Chondrocyte (in vitro differentiated cells): ENCODE measurements around the gene MAT1A. TPM values are rescaled to one million over a fixed set of nuclear protein-coding genes. Genes with fewer than 3 reads are reported as not detected.

Experiments
- DNase-seq: peaks from one replicate; pipeline ENCODE4 v3.0.0; 2021; ENCODE audit warnings: mixed read lengths, low spot score
- H3K27ac Mint-ChIP-seq: one replicate; pipeline ENCODE4 v1.8.0; 2021; ENCODE audit warnings: mild to moderate bottlenecking, moderate library complexity, mixed read lengths; ENCODE audit not compliant: unreplicated experiment
- H3K27me3 Mint-ChIP-seq: 2 replicates; pipeline ENCODE4 v1.8.0; 2021; ENCODE audit warnings: low read depth, mixed read lengths
- H3K36me3 Mint-ChIP-seq: 2 replicates; pipeline ENCODE4 v1.8.0; 2021; ENCODE audit warnings: low read depth, mixed read lengths
- H3K4me1 Mint-ChIP-seq: 2 replicates; pipeline ENCODE4 v1.8.0; 2021; ENCODE audit warnings: low read depth, mild to moderate bottlenecking, mixed read lengths
- H3K4me3 Mint-ChIP-seq: one replicate; pipeline ENCODE4 v1.8.0; 2021; ENCODE audit warnings: mild to moderate bottlenecking, moderate library complexity, mixed read lengths; ENCODE audit not compliant: unreplicated experiment
- H3K9me3 Mint-ChIP-seq: 2 replicates; pipeline ENCODE4 v1.8.0; 2021; ENCODE audit warnings: low read depth, mixed read lengths
- total RNA-seq: library from RNA; stranded (reverse); gene quantifications from 3 replicates; pipeline ENCODE4 v1.2.1, GENCODE V29; 2021
- TF ChIP-seq, protein P1 (sequence below): fragments of 200-600 bp; sonication (generic); IDR thresholded peaks from 2 replicates; pipeline ENCODE4 v1.5.0; 2021; ENCODE audit warnings: antibody characterized with exemption, mild to moderate bottlenecking, moderate library complexity

The MAT1A gene
- total RNA-seq, 1 donor from 2014 or later, result not detected

DNA sequence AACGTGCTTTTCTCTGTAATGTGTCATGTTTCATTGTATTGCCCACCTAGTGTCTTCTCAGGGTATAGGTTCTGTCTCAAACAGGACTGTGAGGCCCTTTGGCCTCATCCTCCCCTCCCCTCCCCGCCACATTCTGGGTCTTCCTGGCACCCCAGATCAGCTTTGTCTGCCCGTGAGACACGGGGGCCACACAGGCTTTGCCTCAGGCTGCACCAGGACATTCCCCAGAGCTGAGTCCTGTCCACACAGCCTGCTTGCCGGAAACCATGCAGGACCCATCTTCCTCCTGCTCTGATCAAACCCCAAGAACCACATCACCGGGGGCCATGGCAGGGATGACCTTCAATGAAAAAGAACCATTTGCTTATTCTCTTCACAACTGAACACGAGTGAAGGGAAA lies 18.6 kb downstream of the MAT1A start:
- Mint-ChIP-seq H3K27ac (no peak overlapping the region), H3K4me3 (no peak overlapping the region), H3K4me1 (peaks cover 9% of the 10 kb centered on the region), H3K27me3 (peaks cover 11% of the 10 kb centered on the region), H3K36me3 (no peaks in the 10 kb centered on the region), H3K9me3 (peaks cover 6% of the 10 kb centered on the region)
- DNase-seq, result no peak
- TF ChIP-seq, protein P1, sequence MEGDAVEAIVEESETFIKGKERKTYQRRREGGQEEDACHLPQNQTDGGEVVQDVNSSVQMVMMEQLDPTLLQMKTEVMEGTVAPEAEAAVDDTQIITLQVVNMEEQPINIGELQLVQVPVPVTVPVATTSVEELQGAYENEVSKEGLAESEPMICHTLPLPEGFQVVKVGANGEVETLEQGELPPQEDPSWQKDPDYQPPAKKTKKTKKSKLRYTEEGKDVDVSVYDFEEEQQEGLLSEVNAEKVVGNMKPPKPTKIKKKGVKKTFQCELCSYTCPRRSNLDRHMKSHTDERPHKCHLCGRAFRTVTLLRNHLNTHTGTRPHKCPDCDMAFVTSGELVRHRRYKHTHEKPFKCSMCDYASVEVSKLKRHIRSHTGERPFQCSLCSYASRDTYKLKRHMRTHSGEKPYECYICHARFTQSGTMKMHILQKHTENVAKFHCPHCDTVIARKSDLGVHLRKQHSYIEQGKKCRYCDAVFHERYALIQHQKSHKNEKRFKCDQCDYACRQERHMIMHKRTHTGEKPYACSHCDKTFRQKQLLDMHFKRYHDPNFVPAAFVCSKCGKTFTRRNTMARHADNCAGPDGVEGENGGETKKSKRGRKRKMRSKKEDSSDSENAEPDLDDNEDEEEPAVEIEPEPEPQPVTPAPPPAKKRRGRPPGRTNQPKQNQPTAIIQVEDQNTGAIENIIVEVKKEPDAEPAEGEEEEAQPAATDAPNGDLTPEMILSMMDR, result no peak

- H3K36me3 Mint-ChIP-seq, result no peaks in the 10 kb centered on the region
- peaks cover 4% of the 10 kb centered on the region for H3K27me3 Mint-ChIP-seq
- no peak overlapping the region for H3K4me3 Mint-ChIP-seq
- H3K9me3 Mint-ChIP-seq, result peaks cover 6% of the 10 kb centered on the region
- H3K27ac Mint-ChIP-seq, result no peak overlapping the region
- TF ChIP-seq, protein P1, result no peak
- no peak for DNase-seq
- H3K4me1 Mint-ChIP-seq, result peaks cover 14% of the 10 kb centered on the region
Measured at GRCh38 chr10:80268938-80269588, 20.4 kb downstream of the MAT1A start.

DNA sequence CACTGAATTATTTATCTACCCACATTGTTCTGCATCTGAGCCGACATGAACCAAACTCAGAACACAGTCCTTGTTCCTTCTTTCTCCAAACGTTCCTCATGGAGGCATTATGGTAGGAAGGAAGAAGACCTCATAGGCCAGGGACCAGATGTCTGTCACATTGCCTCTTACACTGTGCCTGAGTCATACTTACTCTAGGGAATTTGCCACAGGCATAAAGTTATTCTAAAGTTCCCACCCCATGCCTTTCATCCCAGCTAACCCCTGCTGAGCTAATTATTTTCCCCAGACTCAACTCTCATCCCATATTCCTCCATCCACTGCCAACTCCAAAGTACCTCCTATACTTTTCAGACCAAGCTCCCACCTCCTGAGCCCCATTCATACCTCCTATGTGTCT lies 21.2 kb downstream of the MAT1A start:
- H3K4me1 Mint-ChIP-seq, result peaks cover 14% of the 10 kb centered on the region
- H3K27me3 Mint-ChIP-seq, result peaks cover 4% of the 10 kb centered on the region
- H3K36me3 Mint-ChIP-seq, result no peaks in the 10 kb centered on the region
- H3K9me3 Mint-ChIP-seq, result peaks cover 6% of the 10 kb centered on the region
- H3K4me3 Mint-ChIP-seq, result no peak overlapping the region
- H3K27ac Mint-ChIP-seq, result no peak overlapping the region
- DNase-seq, result no peak
- TF ChIP-seq, protein P1, result no peak

DNA sequence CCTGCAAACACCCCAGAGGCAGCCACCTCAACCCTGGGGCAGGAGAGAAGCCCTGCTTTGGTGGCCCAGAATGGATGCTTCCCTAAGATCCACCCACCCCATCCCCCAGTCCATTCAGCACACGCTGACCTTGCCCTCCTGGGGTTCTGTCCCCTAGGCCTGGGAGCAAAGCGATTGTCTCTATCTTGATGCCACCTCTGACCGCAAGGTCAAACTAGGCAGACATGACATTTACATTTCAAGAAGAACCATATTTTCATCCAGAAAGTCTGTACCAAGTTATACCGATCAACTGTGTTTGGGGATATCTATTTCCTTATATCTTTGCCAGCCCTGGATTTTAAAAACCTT lies 23.0 kb downstream of the MAT1A start:
- H3K4me1 Mint-ChIP-seq, result peaks cover 14% of the 10 kb centered on the region

DNA sequence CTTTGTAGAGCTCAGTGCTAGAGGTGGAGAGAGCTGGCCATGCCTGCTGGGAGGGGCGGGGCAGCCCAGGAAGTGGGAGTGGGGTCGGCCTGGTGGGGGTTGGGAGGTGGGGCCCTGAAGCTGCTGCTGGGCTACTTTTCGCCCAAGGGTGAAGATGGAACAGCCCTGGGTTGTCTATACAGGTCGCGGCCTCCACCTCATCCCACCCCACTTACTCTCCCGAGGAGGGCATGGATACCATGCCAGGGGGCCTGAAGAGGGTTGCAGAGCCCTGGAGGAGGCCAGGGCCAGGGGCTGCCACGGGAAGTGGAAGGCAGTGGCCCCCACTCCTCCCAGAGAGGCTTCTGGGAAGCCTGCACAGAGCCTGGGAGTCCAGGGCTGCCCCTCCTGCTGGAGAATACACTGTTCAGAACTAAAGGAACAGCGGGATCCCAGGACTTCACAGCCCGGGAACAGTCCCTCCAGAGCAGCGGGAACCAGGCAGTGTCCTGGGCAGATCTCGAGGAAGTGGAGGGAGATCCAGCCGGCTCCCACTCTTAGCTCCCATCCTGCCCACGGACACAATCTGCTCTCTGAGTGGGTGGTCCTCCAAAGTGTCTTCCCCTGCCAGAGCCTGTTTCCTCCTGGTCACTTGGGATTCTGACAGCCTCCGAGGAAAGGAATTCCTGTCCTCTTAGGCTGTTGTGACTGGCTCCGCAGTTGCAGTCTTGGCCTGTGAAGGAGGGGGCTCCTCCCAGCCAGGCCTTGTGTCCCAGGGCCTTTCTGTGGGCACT lies 23.5 kb downstream of the MAT1A start:
- DNase-seq, result no peak
- Mint-ChIP-seq H3K36me3 (no peaks in the 10 kb centered on the region), H3K27me3 (peaks cover 2% of the 10 kb centered on the region), H3K4me3 (no peak overlapping the region), H3K27ac (no peak overlapping the region), H3K4me1 (peaks cover 14% of the 10 kb centered on the region), H3K9me3 (peaks cover 6% of the 10 kb centered on the region)
- TF ChIP-seq, protein P1, result no peak

More for the DNA sequence above, 23.0 kb downstream of the MAT1A start:
- H3K36me3 Mint-ChIP-seq, result no peaks in the 10 kb centered on the region
- no peak for DNase-seq
- H3K27me3 Mint-ChIP-seq, result peaks cover 4% of the 10 kb centered on the region
- TF ChIP-seq, protein P1, result no peak
- H3K9me3 Mint-ChIP-seq, result peaks cover 6% of the 10 kb centered on the region
- H3K4me3 Mint-ChIP-seq, result no peak overlapping the region
- no peak overlapping the region for H3K27ac Mint-ChIP-seq
